H1 (cell line): ENCODE measurements around the gene MECP2. TPM values are rescaled to one million over a fixed set of nuclear protein-coding genes. Genes with fewer than 3 reads are reported as not detected.
A peak's percentile ranks its signal among the peaks of the same experiment; 100 is the strongest.

ENCODE experiments used
- CTCF ChIA-PET: fragments of 300-600 bp; sonication (Branson Sonifier 250); formaldehyde crosslinking; loops from one replicate; lab custom pipeline; 2021; ENCODE audit not compliant: partially characterized antibody; lab: Charles Lee
- POLR2A ChIA-PET: fragments of 300-600 bp; sonication (Branson Sonifier 250); formaldehyde crosslinking; loops from one replicate; lab custom pipeline; 2021; ENCODE audit warnings: inconsistent platforms; ENCODE audit not compliant: partially characterized antibody; lab: Charles Lee
- DNase-seq, 2 experiments: peaks; one replicate each; pipeline versions ENCODE4 v3.0.0 to v3.0.0-alpha.2; 2010 to 2022; ENCODE audit warnings: low spot score in 2 of 2, low read depth in 1 of 2, mixed read lengths in 1 of 2
- FAIRE-seq: peaks from 2 replicates; lab custom pipeline; 2011; peaks lifted over from hg19 to GRCh38; lab: Jason Lieb, UNC
- H2AFZ ChIP-seq: 2 replicates; pipeline ENCODE4 v1.8.1; 2012; ENCODE audit warnings: low read length, inconsistent platforms
- H2AK5ac ChIP-seq: 2 replicates; pipeline ENCODE4 v1.6.1; 2013; ENCODE audit warnings: low read depth, low read length
- H2BK120ac ChIP-seq: replicated peaks from 2 replicates; pipeline ENCODE3; 2013; ENCODE audit warnings: low read depth, low read length, inconsistent platforms
- H2BK12ac ChIP-seq: 2 replicates; pipeline ENCODE4 v1.6.1; 2013; ENCODE audit warnings: low read depth, low read length
- H2BK15ac ChIP-seq: 2 replicates; pipeline ENCODE4 v1.6.1; 2013; ENCODE audit warnings: low read length
- H2BK20ac ChIP-seq: 2 replicates; pipeline ENCODE4 v1.6.1; 2013; ENCODE audit warnings: low read length
- H2BK5ac ChIP-seq: 2 replicates; pipeline ENCODE4 v1.6.1; 2013; ENCODE audit warnings: low read depth, low read length
- H3K14ac ChIP-seq: 2 replicates; pipeline ENCODE4 v1.6.1; 2013; ENCODE audit warnings: inconsistent platforms; ENCODE audit not compliant: insufficient read length
- H3K18ac ChIP-seq: 2 replicates; pipeline ENCODE4 v1.6.1; 2013; ENCODE audit warnings: low read length; ENCODE audit errors: extremely low read depth
- H3K23ac ChIP-seq: 2 replicates; pipeline ENCODE4 v1.6.1; 2013; ENCODE audit warnings: inconsistent platforms; ENCODE audit not compliant: insufficient read length
- H3K23me2 ChIP-seq: 2 replicates; pipeline ENCODE4 v1.6.1; 2013; ENCODE audit warnings: low read depth, low read length
- H3K27ac ChIP-seq: 2 replicates; pipeline ENCODE4 v1.6.1; 2011; ENCODE audit warnings: low read depth, low read length, inconsistent platforms
- H3K27me3 ChIP-seq, 4 experiments: replicated peaks in 1 of 4; 1 replicate in 1 of 4; 2 replicates in 3 of 4; pipeline versions ENCODE4 v1.6.1 to v1.8.1; 2011 to 2013; ENCODE audit warnings: low read length in 3 of 4, mild to moderate bottlenecking in 3 of 4, inconsistent platforms in 2 of 4, mixed read lengths in 2 of 4, moderate library complexity in 1 of 4; ENCODE audit not compliant: control insufficient read depth in 3 of 4, insufficient read depth in 3 of 4; ENCODE audit errors: extremely low read depth in 1 of 4
- H3K36me3 ChIP-seq, 4 experiments: 2 replicates each; pipeline versions ENCODE4 v1.6.1 to v1.8.1; 2011 to 2013; ENCODE audit warnings: mild to moderate bottlenecking in 4 of 4, low read length in 3 of 4, moderate library complexity in 2 of 4, control low read depth in 1 of 4, inconsistent platforms in 1 of 4; ENCODE audit not compliant: insufficient read depth in 4 of 4, control insufficient read depth in 2 of 4
- H3K4ac ChIP-seq: replicated peaks from 2 replicates; pipeline ENCODE3; 2013; ENCODE audit warnings: low read length, low read depth, mixed read lengths, inconsistent platforms; ENCODE audit not compliant: insufficient read length
- H3K4me1 ChIP-seq, 4 experiments: replicated peaks in 1 of 4; 1 replicate in 1 of 4; 2 replicates in 3 of 4; pipeline versions ENCODE4 v1.6.1 to v1.8.1; 2011 to 2013; ENCODE audit warnings: low read length in 3 of 4, inconsistent platforms in 2 of 4, mixed read lengths in 1 of 4; ENCODE audit not compliant: insufficient read depth in 4 of 4, control insufficient read depth in 3 of 4
- H3K4me2 ChIP-seq, 2 experiments: 2 replicates each; pipeline versions ENCODE4 v1.6.1 to v1.8.1; 2011 to 2013; ENCODE audit warnings: low read depth in 2 of 2, low read length in 2 of 2, control low read depth in 1 of 2, inconsistent platforms in 1 of 2, mild to moderate bottlenecking in 1 of 2; ENCODE audit not compliant: insufficient read depth in 1 of 2
- H3K4me3 ChIP-seq, 4 experiments: fragments of 200-600, 300-600 bp in 1 of 4; sonication (generic), shearing (Covaris generic), sonication (Bioruptor Twin) in 1 of 4; 2 replicates each; pipeline versions ENCODE4 v1.5.1 to v1.8.1; 2011 to 2016; ENCODE audit warnings: low read length in 4 of 4, low read depth in 3 of 4, control low read depth in 2 of 4, inconsistent platforms in 2 of 4, mild to moderate bottlenecking in 2 of 4, mixed read lengths in 1 of 4, moderate library complexity in 1 of 4; ENCODE audit not compliant: insufficient read depth in 2 of 4; ENCODE audit errors: extremely low read depth in 1 of 4
- H3K56ac ChIP-seq: replicated peaks from 2 replicates; pipeline ENCODE3; 2013; ENCODE audit warnings: low read depth, mild to moderate bottlenecking, mixed read lengths, low read length, inconsistent platforms; ENCODE audit not compliant: insufficient read length
- H3K79me1 ChIP-seq: 2 replicates; pipeline ENCODE4 v1.6.1; 2013; ENCODE audit warnings: low read depth, low read length, control low read depth
- H3K79me2 ChIP-seq, 2 experiments: 2 replicates each; pipeline versions ENCODE4 v1.6.1 to v1.8.1; 2012 to 2013; ENCODE audit warnings: low read length in 2 of 2, mild to moderate bottlenecking in 2 of 2, inconsistent platforms in 1 of 2; ENCODE audit not compliant: insufficient read depth in 2 of 2, control insufficient read depth in 1 of 2
- H3K9ac ChIP-seq, 4 experiments: replicated peaks in 1 of 4; 1 replicate in 1 of 4; 2 replicates in 3 of 4; pipeline versions ENCODE4 v1.6.1 to v1.8.1; 2011 to 2013; ENCODE audit warnings: low read depth in 3 of 4, low read length in 3 of 4, control low read depth in 2 of 4, mild to moderate bottlenecking in 2 of 4, moderate library complexity in 2 of 4, inconsistent platforms in 1 of 4; ENCODE audit errors: extremely low read depth in 1 of 4
- H3K9me3 ChIP-seq, 2 experiments: 2 replicates each; pipeline versions ENCODE4 v1.6.1 to v1.8.1; 2012 to 2013; ENCODE audit warnings: mild to moderate bottlenecking in 2 of 2, moderate library complexity in 2 of 2, control low read depth in 1 of 2, inconsistent platforms in 1 of 2, low read depth in 1 of 2, low read length in 1 of 2, mixed read lengths in 1 of 2; ENCODE audit not compliant: insufficient read depth in 2 of 2
- H4K20me1 ChIP-seq, 2 experiments: replicated peaks in 1 of 2; 2 replicates each; pipeline versions ENCODE3 to v1.8.1; 2011 to 2013; ENCODE audit warnings: inconsistent platforms in 2 of 2, low read length in 2 of 2, mild to moderate bottlenecking in 1 of 2; ENCODE audit not compliant: insufficient read depth in 2 of 2, control insufficient read depth in 1 of 2
- H4K5ac ChIP-seq: 2 replicates; pipeline ENCODE4 v1.6.1; 2013; ENCODE audit warnings: low read length, low read depth, mixed read lengths, inconsistent platforms; ENCODE audit not compliant: insufficient read length
- H4K8ac ChIP-seq: 2 replicates; pipeline ENCODE4 v1.8.0; 2013; ENCODE audit warnings: mild to moderate bottlenecking, moderate library complexity, low read length, inconsistent platforms; ENCODE audit not compliant: insufficient read depth; ENCODE audit errors: extremely low read depth
- H4K91ac ChIP-seq: replicated peaks from 2 replicates; pipeline ENCODE3; 2013; ENCODE audit warnings: low read length, mixed read lengths, inconsistent platforms; ENCODE audit not compliant: insufficient read length
- BCL11A ChIP-seq, 2 experiments: IDR thresholded peaks; one replicate each; pipeline ENCODE4 v1.6.1; 2011; ENCODE audit warnings: low read depth in 2 of 2, low read length in 2 of 2, mild to moderate bottlenecking in 2 of 2
- EP300 ChIP-seq, 2 experiments: IDR thresholded peaks; 1 replicate in 1 of 2; 2 replicates in 1 of 2; pipeline ENCODE4 v1.6.1; 2011 to 2012; ENCODE audit warnings: low read depth in 2 of 2, low read length in 2 of 2, mild to moderate bottlenecking in 2 of 2, borderline replicate concordance in 1 of 2, inconsistent platforms in 1 of 2, moderate library complexity in 1 of 2
- FOSL1 ChIP-seq: IDR thresholded peaks from 2 replicates; pipeline ENCODE4 v1.6.1; 2011; ENCODE audit warnings: mild to moderate bottlenecking, low read depth, low read length, moderate library complexity; ENCODE audit not compliant: insufficient read depth
- JUN ChIP-seq: IDR thresholded peaks from 2 replicates; pipeline ENCODE4 v1.6.1; 2011; ENCODE audit warnings: low read depth, mild to moderate bottlenecking, improper control_type of control experiment, low read length
- KDM5A ChIP-seq: fragments of 200-600 bp; IDR thresholded peaks from 2 replicates; pipeline ENCODE4 v1.7.1; 2012; ENCODE audit warnings: mild to moderate bottlenecking, low read length, inconsistent platforms, mixed read lengths
- POLR2A ChIP-seq, 2 experiments: IDR thresholded peaks; 1 replicate in 1 of 2; 2 replicates in 1 of 2; pipeline ENCODE4 v1.6.1; 2011; ENCODE audit warnings: low read depth in 2 of 2, low read length in 2 of 2, mild to moderate bottlenecking in 2 of 2; ENCODE audit errors: control extremely low read depth in 1 of 2
- RXRA ChIP-seq: IDR thresholded peaks from 2 replicates; pipeline ENCODE4 v1.6.1; 2011; ENCODE audit warnings: low read depth, mild to moderate bottlenecking, low read length, moderate library complexity; ENCODE audit not compliant: insufficient read depth
- SIN3A ChIP-seq, 2 experiments: IDR thresholded peaks in 1 of 2; conservative IDR thresholded peaks in 1 of 2; 2 replicates each; pipeline ENCODE4 v1.6.1; 2011 to 2012; ENCODE audit warnings: low read length in 2 of 2, improper control_type of control experiment in 1 of 2, low read depth in 1 of 2, mild to moderate bottlenecking in 1 of 2
- SIRT6 ChIP-seq: IDR thresholded peaks from one replicate; pipeline ENCODE4 v1.7.1; 2012; ENCODE audit warnings: low read length, inconsistent platforms
- SRF ChIP-seq: IDR thresholded peaks from 2 replicates; pipeline ENCODE4 v1.6.1; 2011; ENCODE audit warnings: mild to moderate bottlenecking, low read depth, low read length, moderate library complexity
- YY1 ChIP-seq: IDR thresholded peaks from 2 replicates; pipeline ENCODE4 v1.6.1; 2011; ENCODE audit warnings: low read depth, mild to moderate bottlenecking, low read length
- WGBS, 2 experiments: shearing (Covaris generic) in 1 of 2; methylation state at CpG; one replicate each; pipeline versions ENCODE4 v1.1.6 to v1.1.7; 2013 to 2015; ENCODE audit warnings: low lambda C conversion rate in 2 of 2, mixed read lengths in 2 of 2, inconsistent platforms in 1 of 2, low coverage in 1 of 2, missing lambda C conversion rate in 1 of 2; ENCODE audit not compliant: insufficient replicate concordance in 2 of 2, insufficient coverage in 1 of 2, insufficient read length in 1 of 2; ENCODE audit errors: extremely low coverage in 1 of 2, missing lambda C conversion rate in 1 of 2; 5-methylcytosine and 5-hydroxymethylcytosine counted together
- polyA plus RNA-seq, 7 experiments: library from polyadenylated mRNA; depleted of rRNA in 3 of 7; stranded (reverse) in 5 of 7; unstranded in 2 of 7; fragments of >200 nt in 5 of 7; fragments of 200-250 nt in 2 of 7; gene quantifications; 1 replicate in 5 of 7; 2 replicates in 1 of 7; 4 replicates in 1 of 7; pipeline versions ENCODE4 v1.2.1 to v1.2.3, GENCODE V29; 2011 to 2013; ENCODE audit warnings: missing spikeins in 2 of 7, mixed read lengths in 2 of 7
- total RNA-seq: library from RNA; stranded (reverse); fragmentation: NEBNext Ultra II Directional; extraction: Animal tissue kit (Norgen Biotek cat#: 25700); gene quantifications from 2 replicates; pipeline ENCODE4 v1.2.1, GENCODE V29; 2021
- TF ChIP-seq, protein P1 (sequence below): IDR thresholded peaks from 2 replicates; pipeline ENCODE4 v1.6.1; 2012; ENCODE audit warnings: inconsistent platforms
- TF ChIP-seq, protein P2 (sequence below): IDR thresholded peaks from 2 replicates; pipeline ENCODE4 v1.6.1; 2011; ENCODE audit warnings: low read depth, mild to moderate bottlenecking, low read length; ENCODE audit not compliant: insufficient read depth

Gene MECP2
- total and polyA plus RNA-seq, 2 of the 8 experiments (the other 6 are each of a cell fraction or from before 2014, with no cell fraction given): 5.0 to 32.4 TPM

DNA sequence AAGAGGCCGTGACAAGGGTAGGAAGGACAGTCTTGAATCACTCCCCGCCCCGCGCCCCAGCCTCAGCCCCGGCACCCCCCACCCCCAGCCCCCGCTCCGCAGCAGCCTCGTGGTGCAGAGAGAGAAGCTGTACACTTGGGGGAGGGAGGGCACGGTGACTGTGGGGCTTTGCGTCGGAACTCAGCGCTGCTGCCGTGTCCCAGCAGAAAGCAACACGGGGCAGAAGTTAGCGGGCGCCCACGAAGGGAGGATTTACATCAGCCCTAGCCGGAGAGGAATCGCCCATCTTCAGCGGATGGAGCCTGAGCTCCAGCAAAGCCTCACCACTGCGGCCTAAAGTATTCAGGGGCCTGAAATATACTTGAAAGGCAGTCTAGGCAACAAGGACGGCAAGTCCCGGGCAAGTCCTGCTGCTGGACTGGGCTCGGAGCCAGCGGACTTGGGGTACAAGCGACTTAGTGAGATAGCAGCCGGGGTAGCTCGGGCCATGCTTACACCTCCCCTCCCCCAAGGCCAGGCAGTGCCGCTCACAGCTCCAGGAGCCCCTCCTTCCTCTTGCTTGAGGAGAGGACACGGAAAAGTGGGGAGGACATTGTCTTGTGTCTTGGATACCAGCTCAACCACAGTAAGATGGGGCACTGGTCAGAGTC lies 28.0 kb upstream of the MECP2 start:
- peak overlapping the region; percentile 22; the same call in 1 of the 2 replicates for H2AFZ ChIP-seq
- no peak overlapping the region for H2BK15ac ChIP-seq
- H4K91ac ChIP-seq: no peak overlapping the region
- DNase-seq: no peak
- peaks cover 0 to 5% of the 10 kb centered on the region in 2 experiments; a peak in 1 of 4 replicates for H3K9me3 ChIP-seq
- CTCF ChIA-PET: interaction anchor here (1.7 kb wide), 1 partner anchor 10 kb away, joined by 4 read pairs; no protein-coding TSS in a partner anchor
- no peak overlapping the region for H3K23ac ChIP-seq
- H4K8ac ChIP-seq: no peak overlapping the region
- no peaks in the 10 kb centered on the region for H3K27me3 ChIP-seq
- H3K14ac ChIP-seq: no peak overlapping the region
- FAIRE-seq: no peak
- no peak overlapping the region for H3K4me2 ChIP-seq
- POLR2A ChIA-PET: no interaction called here
- H3K27ac ChIP-seq: no peak overlapping the region
- no peaks in the 10 kb centered on the region for H4K20me1 ChIP-seq
- H4K5ac ChIP-seq: no peak overlapping the region
- H2BK120ac ChIP-seq: no peak overlapping the region
- no peak overlapping the region for H3K56ac ChIP-seq
- H3K4me1 ChIP-seq: no peaks in the 10 kb centered on the region
- no peaks in the 10 kb centered on the region for H3K36me3 ChIP-seq
- H3K9ac ChIP-seq: no peak overlapping the region
- H2BK12ac ChIP-seq: no peak overlapping the region
- H3K23me2 ChIP-seq: no peaks in the 10 kb centered on the region
- H3K18ac ChIP-seq: no peak overlapping the region; the same call in 1 of the 2 replicates
- H2BK5ac ChIP-seq: no peak overlapping the region
- H2AK5ac ChIP-seq: no peak overlapping the region
- WGBS, 2 experiments: 92% methylated on average over 17 of the region's 30 CpGs; no CpG with 5 or more reads in 1 of the 2 experiments
- H3K79me2 ChIP-seq: no peaks in the 10 kb centered on the region
- H3K4ac ChIP-seq: no peak overlapping the region
- H3K79me1 ChIP-seq: no peaks in the 10 kb centered on the region
- H3K4me3 ChIP-seq: no peak overlapping the region
- no peak overlapping the region for H2BK20ac ChIP-seq
- TF ChIP-seq FOSL1 (no peak), POLR2A (IDR thresholded peaks at IDR 0.05; ENCODE audit: control extremely low read depth in 1 of 2, low read depth in 2 of 2, low read length in 2 of 2) (no peak), BCL11A (IDR thresholded peaks at IDR 0.05; ENCODE audit: low read depth in 2 of 2, low read length in 2 of 2) (no peak), JUN (no peak), SIN3A (conservative IDR thresholded peaks at IDR 0.05 in 1 of 2, IDR thresholded peaks at IDR 0.05 in 1 of 2; ENCODE audit: low read depth in 1 of 2, low read length in 2 of 2) (no peak), SIRT6 (no peak), SRF (no peak), EP300 (IDR thresholded peaks at IDR 0.05; ENCODE audit: borderline replicate concordance in 1 of 2, low read depth in 2 of 2, low read length in 2 of 2) (no peak), RXRA (no peak), YY1 (no peak), KDM5A (no peak)
- TF ChIP-seq, protein P1, sequence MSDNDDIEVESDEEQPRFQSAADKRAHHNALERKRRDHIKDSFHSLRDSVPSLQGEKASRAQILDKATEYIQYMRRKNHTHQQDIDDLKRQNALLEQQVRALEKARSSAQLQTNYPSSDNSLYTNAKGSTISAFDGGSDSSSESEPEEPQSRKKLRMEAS: no peak
- TF ChIP-seq, protein P2, sequence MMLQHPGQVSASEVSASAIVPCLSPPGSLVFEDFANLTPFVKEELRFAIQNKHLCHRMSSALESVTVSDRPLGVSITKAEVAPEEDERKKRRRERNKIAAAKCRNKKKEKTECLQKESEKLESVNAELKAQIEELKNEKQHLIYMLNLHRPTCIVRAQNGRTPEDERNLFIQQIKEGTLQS: no peak
